ENCODE data around the gene ARHGEF4.

ARHGEF4 gene

GRCh38 chr2:131041402-131042147, 204.9 kb downstream of the ARHGEF4 start:
- peak in 1 of 5 donors; percentile 7 for DNase-seq

DNA sequence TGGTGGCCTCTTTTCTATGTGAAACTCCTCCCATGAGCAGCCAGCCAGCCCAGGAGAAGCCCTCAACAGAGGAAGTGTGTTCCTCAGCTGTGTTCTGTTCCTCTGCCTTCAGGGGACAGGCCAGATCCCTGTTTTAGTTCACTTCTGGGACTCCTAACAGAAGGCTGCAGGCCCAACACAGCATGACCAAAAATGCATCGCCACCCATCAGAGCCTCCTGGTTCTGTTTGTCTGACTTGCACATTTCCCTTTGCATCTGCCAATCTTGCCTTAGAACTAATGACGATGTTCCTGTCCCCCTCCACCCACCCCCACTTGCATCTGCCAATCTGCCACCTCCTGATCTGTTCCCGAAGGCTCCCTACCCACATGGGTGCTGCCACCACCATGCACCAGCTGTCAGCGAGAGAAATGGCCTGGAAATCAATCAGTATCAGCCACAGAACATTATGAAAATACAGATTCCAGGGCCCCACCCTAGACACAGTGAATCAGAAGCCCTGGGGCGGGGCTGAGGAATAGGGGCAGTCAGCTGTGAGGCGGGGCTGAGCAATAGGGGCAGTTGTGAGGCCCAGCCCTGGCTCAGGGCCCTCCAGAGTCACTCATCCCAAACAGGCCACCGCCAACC, 205.5 kb downstream of the ARHGEF4 start:
- DNase-seq = no peak

GRCh38 chr2:131043199-131044074, 206.7 kb downstream of the ARHGEF4 start:
- DNase-seq = no peak

GRCh38 chr2:131044075-131044756, 207.5 kb downstream of the ARHGEF4 start:
- no peak for DNase-seq

DNA sequence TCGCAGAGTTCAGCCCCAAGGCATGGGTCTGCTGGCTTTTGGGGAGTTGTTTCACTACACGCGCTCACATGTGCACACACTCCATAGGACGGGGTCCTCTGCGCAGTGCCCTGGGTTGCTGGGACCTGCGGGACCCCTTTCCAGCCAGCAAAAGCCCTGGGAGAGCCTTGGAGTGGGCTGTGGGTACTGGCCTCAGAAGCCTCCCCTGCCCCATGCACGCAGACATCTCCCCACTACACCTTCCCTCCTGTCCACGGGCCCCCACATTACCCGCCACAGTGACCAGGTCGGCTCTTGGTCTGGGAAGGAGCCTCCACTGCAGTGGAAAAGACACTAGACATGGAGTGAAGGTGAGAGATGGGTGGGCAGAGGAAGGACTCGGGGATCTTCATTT, 208.0 kb downstream of the ARHGEF4 start:
- no peak for DNase-seq

DNA sequence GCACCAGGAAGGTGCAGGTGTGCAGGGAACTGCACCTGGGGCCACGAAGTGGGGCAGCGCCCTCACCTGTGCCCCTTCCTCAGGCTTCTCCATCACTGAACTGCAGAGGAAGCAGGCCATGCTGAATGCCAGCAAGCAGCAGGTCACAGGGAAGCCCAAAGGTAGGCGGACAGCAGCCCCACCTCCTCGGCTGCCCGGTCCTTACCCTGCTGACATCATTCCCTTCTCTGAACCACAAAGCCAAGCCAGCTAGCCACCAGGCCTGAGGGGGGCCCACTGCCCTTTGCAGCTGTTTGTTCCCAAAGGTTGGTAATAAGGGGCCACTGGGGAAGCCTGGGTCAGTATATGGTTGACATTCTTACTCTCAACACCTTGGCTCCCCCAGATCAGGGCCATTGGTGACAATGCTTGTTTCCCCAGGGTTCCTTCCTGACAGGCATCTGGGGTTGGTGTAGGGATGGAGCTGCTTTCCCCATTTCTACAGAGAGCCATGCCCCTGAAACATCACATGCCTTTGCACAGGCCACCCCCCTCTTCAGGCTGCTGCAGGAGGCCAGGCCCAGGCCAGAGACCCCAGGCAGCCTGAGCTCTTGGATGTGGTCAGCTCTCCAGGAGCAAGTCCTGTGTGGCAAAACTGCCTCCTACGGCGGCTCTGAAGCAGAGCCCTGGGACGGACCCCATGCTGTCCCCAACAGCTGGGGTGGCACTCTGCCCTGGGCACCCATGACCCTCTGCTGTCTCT, 208.7 kb downstream of the ARHGEF4 start:
- DNase-seq = no peak

DNA sequence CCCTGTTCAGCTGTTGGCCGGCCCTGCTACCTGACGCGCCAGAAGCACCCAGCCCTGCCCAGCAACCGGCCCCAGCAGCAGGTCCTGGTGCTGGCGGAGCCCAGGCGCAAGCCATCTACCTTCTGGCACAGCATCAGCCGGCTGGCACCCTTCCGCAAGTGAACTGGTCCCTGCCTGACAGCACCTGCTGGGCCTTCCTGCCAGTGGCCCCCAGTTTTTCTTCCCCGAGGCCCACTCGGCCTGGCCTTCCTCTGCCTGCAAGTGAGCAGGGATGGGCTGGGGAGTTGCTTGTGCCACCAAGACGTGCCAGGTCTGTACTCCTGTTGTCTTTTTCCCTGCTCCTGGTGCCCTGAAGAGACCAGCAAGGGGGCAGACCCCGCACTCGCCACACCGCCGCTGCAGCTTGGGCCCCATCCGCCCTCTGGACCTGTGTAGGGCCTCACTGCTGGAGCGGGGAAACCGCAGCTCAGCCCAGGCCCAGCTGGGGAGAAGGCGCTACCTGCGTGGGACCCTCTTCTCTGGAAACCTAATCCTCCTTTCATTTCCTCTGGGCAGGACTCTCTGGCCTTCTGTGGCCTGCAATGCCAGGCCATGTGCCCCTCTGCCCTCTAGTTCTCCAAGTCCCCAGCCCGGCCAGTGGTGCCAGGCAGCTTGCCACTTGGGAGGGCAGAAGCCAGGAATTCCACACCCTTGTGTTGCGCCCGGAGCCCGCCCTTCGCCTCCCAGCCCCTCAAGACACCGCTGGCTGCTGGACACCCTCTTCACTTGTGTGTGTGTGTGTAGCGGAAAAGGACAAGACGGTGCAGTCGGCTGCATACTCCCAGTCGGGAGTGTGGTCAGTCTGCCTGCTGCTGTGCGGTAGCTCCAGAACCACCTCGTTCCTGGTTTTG, 209.6 kb downstream of the ARHGEF4 start:
- DNase-seq = no peak

DNA sequence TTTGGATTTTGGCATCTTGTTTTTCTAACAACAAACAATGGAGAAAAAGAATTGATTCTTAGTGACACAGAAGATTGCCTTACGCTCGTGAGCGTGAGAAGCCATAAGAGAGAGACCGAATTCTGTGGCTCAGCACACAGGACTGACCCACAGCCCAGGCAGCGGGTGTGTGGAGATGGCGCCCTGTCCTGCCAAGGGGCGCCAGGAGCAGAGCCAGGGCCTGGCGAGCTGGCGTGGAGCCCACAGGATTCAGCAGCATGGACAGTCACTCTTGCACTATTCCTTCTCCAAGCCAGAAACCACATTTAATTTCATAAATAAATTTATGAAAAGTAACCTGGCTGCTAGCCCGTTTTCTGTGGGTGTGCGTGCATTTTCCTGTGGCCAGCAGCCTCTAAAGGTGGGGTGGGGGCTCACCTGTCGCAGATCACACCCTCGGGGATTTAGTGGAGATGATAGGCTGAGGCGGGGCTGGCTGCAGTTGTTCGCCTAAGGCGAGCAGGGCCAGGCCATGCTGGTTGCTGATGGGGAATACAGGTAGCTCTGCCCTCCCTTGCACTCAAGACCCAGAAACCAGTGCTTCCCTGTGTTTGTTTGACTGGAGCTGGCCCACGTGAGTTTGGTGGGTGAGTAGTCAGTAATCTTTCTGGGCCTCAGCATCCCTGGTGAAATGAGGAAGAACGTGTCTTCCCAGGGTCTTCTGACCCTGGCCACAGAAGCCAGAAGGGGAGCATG, 210.4 kb downstream of the ARHGEF4 start:
- DNase-seq = no peak

- DNase-seq = no peak
Measured at GRCh38 chr2:131047920-131048560, 211.3 kb downstream of the ARHGEF4 start.

DNA sequence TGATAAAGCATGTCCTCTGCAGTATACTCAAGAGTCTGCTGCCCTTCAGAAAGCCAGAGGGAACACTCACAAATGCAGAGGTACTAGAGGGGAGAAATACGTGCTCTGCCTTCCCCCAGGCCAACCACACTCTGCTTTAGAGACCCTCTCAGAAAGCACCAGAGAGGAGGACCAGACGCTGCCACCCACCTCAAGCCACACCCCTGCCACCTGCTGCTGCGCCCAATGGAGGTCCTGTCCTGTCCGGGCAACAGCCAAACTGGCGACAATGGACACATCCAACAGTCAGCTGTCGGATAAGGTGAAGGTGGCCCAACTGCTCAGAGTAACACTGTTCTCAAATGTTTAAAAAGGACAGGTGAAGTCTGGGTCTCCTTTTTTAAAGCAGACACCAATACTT, 211.9 kb downstream of the ARHGEF4 start:
- DNase-seq = no peak

DNA sequence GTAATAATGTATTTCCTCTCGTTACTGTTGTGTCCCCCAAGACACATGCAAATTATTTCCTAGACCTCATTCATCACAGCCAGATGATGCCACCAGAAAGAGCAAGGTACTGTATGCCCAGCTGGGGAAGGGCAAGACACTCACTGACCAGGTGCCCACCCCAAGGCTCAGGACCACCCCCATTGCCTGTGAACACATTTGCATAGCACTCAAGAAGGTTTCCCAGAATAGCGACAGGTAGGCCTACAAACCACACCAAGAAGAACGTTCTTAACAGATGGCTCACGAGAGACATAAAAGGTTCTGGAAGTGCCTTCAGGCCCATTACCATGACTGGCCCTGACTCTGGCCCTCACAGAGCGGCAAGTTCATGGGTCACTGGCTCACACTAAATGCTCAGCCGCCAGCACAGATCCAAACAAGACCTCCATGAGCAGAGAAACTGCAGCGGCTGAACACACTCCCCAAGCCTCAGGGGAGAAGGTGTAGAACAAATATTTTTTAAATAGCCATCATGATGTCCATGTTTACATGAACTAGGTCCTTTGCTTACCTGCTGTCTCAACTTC, 212.5 kb downstream of the ARHGEF4 start:
- DNase-seq = no peak

- DNase-seq = no peak
Measured at GRCh38 chr2:131050896-131051295, 214.2 kb downstream of the ARHGEF4 start.

- no peak for DNase-seq
Measured at GRCh38 chr2:131052741-131053263, 216.1 kb downstream of the ARHGEF4 start.

- no peak for DNase-seq
Measured at GRCh38 chr2:131054488-131054887, 217.8 kb downstream of the ARHGEF4 start.

- DNase-seq = no peak
Measured at GRCh38 chr2:131055169-131056065, 218.7 kb downstream of the ARHGEF4 start.

GRCh38 chr2:131056204-131056931, 219.7 kb downstream of the ARHGEF4 start:
- DNase-seq = no peak

GRCh38 chr2:131056932-131057287, 220.2 kb downstream of the ARHGEF4 start:
- DNase-seq = no peak

Measured in T-helper 1 cell (primary cell).